ENCODE results near the gene HNRNPLL.

DNA sequence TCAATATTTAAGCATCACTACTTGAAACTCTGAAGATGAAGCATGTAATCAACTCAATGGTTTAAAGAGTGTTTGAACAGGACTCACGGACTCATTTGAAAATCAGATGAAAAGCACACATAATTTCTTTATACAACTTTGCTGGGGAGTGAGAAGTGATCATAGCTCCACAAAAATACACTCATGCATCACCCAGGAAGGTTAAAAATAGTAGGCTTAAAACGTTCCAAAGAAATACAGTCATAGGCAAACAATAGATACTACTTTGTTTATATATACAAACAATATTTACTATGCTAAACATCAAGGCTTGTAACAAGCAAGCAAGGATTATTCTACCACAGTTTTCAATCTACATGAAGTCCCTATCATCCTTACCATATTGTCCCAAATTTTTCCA is 11.6 kb downstream of the HNRNPLL start:
- TF ChIP-seq POLR2A (IDR thresholded peaks at IDR 0.05; ENCODE audit: borderline replicate concordance, extremely low read depth, insufficient read depth, insufficient read length) = no peak
- no peak for TF ChIP-seq POLR2AphosphoS5 (IDR thresholded peaks at IDR 0.05; ENCODE audit: low read depth, low read length)
- TF ChIP-seq JUND (IDR thresholded peaks at IDR 0.05) = no peak
- no peak for TF ChIP-seq EZH2 (IDR thresholded peaks at IDR 0.05)
- no peak for TF ChIP-seq CTCF (IDR thresholded peaks at IDR 0.05 in 2 of 3, conservative IDR thresholded peaks at IDR 0.05 in 1 of 3; ENCODE audit: borderline replicate concordance in 1 of 3, insufficient read depth in 1 of 3, low read depth in 2 of 3, low read length in 2 of 3)
- TF ChIP-seq, protein P1, sequence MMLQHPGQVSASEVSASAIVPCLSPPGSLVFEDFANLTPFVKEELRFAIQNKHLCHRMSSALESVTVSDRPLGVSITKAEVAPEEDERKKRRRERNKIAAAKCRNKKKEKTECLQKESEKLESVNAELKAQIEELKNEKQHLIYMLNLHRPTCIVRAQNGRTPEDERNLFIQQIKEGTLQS (IDR thresholded peaks at IDR 0.05) = no peak
- no peak for TF ChIP-seq REST (IDR thresholded peaks at IDR 0.05; ENCODE audit: low read depth)
- TF ChIP-seq CBX3 (IDR thresholded peaks at IDR 0.05; ENCODE audit: low read depth) = no peak
- TF ChIP-seq RAD21 (IDR thresholded peaks at IDR 0.05; ENCODE audit: low read depth) = no peak
- TF ChIP-seq EZH2phosphoT487 (IDR thresholded peaks at IDR 0.05; ENCODE audit: borderline replicate concordance) = no peak
- TF ChIP-seq SIN3A (IDR thresholded peaks at IDR 0.05; ENCODE audit: low read depth) = no peak
